ENCODE results near the gene SMIM35.

The SMIM35 gene

GRCh38 chr11:118054712-118055640 is 31.8 kb downstream of the SMIM35 start (continued):
- TF ChIP-seq OSR1 (CRISPR knock-in tag; IDR thresholded peaks at IDR 0.05) (no peak), ZC3H10 (CRISPR knock-in tag; IDR thresholded peaks at IDR 0.05) (no peak), ZFP3 (CRISPR knock-in tag; IDR thresholded peaks at IDR 0.05) (no peak), TOX (CRISPR knock-in tag; IDR thresholded peaks at IDR 0.05; ENCODE audit: borderline replicate concordance) (no peak)

- TF ChIP-seq RARB (CRISPR knock-in tag; IDR thresholded peaks at IDR 0.05): no peak
- TF ChIP-seq ZC3H10 (CRISPR knock-in tag; IDR thresholded peaks at IDR 0.05): no peak
- TF ChIP-seq ZNF70 (CRISPR knock-in tag; IDR thresholded peaks at IDR 0.05): no peak
- ATAC-seq: no peak
These were observed 34.1 kb downstream of the SMIM35 start for GRCh38 chr11:118052581-118053206.

- ATAC-seq: no peak
- TF ChIP-seq CSRNP3 (CRISPR knock-in tag; IDR thresholded peaks at IDR 0.05) (no peak), CREB5 (CRISPR knock-in tag; IDR thresholded peaks at IDR 0.05; ENCODE audit: low read depth) (no peak), ZFP30 (CRISPR knock-in tag; IDR thresholded peaks at IDR 0.05) (no peak), ISL1 (CRISPR knock-in tag; IDR thresholded peaks at IDR 0.05) (no peak), ZNF8 (CRISPR knock-in tag; IDR thresholded peaks at IDR 0.05) (no peak), TCF4 (CRISPR knock-in tag; IDR thresholded peaks at IDR 0.05; ENCODE audit: borderline replicate concordance) (no peak), ESRRG (CRISPR knock-in tag; IDR thresholded peaks at IDR 0.05) (no peak), ZFP3 (CRISPR knock-in tag; IDR thresholded peaks at IDR 0.05) (no peak), ZNF70 (CRISPR knock-in tag; IDR thresholded peaks at IDR 0.05) (no peak), RARB (CRISPR knock-in tag; IDR thresholded peaks at IDR 0.05) (no peak), CSDC2 (CRISPR knock-in tag; IDR thresholded peaks at IDR 0.05) (no peak), PATZ1 (CRISPR knock-in tag; IDR thresholded peaks at IDR 0.05; ENCODE audit: borderline replicate concordance) (no peak), OSR1 (CRISPR knock-in tag; IDR thresholded peaks at IDR 0.05) (no peak), ARNTL (CRISPR knock-in tag; IDR thresholded peaks at IDR 0.05; ENCODE audit: borderline replicate concordance, low read depth) (no peak), PPARA (CRISPR knock-in tag; IDR thresholded peaks at IDR 0.05; ENCODE audit: borderline replicate concordance) (no peak), BACH2 (CRISPR knock-in tag; IDR thresholded peaks at IDR 0.05; ENCODE audit: borderline replicate concordance) (no peak), POU6F1 (CRISPR knock-in tag; IDR thresholded peaks at IDR 0.05; ENCODE audit: borderline replicate concordance, low read depth) (no peak), ZNF565 (CRISPR knock-in tag; conservative IDR thresholded peaks at IDR 0.05; ENCODE audit: low read depth) (no peak), ZC3H10 (CRISPR knock-in tag; IDR thresholded peaks at IDR 0.05) (no peak)
These were observed 34.9 kb downstream of the SMIM35 start for GRCh38 chr11:118051611-118052461.

Measured in SK-N-SH treated with all-trans-retinoic acid at 6 μM for 48 hours (cell line).